MCF 10A (cell line): ENCODE results near the gene STARD13. TPM values are rescaled to one million over a fixed set of nuclear protein-coding genes. Genes with fewer than 3 reads are reported as not detected.

ENCODE experiments used
- BruUV-seq: library from RNA; stranded (reverse); fragments of 400-500 nt; replicated peaks from 2 replicates; lab custom pipeline; 2021; lab: Mats Ljungman, UMichigan
- CTCF ChIA-PET: fragments of 300-600 bp; sonication (Branson Sonifier 250); formaldehyde crosslinking; extraction: SDS; loops from one replicate; lab custom pipeline; 2021; ENCODE audit warnings: antibody characterized with exemption, inconsistent platforms; lab: Yijun Ruan, JAX
- POLR2A ChIA-PET: fragments of 300-600, 350-650 bp; sonication (Branson Sonifier 250); formaldehyde crosslinking; extraction: SDS; loops from one replicate; lab custom pipeline; 2020; ENCODE audit warnings: antibody characterized with exemption, inconsistent platforms; lab: Yijun Ruan, JAX
- DNase-seq: peaks from one replicate; pipeline ENCODE4 v3.0.0-alpha.2; 2018; ENCODE audit not compliant: unreplicated experiment
- H3K27ac Mint-ChIP-seq: one replicate; pipeline ENCODE4 v1.8.0; 2022; ENCODE audit warnings: mild to moderate bottlenecking, low read depth, mixed read lengths; ENCODE audit not compliant: unreplicated experiment
- H3K27me3 Mint-ChIP-seq: one replicate; pipeline ENCODE4 v1.8.0; 2022; ENCODE audit warnings: mixed read lengths; ENCODE audit not compliant: insufficient read depth, unreplicated experiment
- H3K36me3 Mint-ChIP-seq: one replicate; pipeline ENCODE4 v1.8.0; 2022; ENCODE audit warnings: mild to moderate bottlenecking, moderate library complexity, mixed read lengths; ENCODE audit not compliant: insufficient read depth, unreplicated experiment
- H3K4me1 Mint-ChIP-seq: one replicate; pipeline ENCODE4 v1.8.0; 2022; ENCODE audit warnings: mixed read lengths; ENCODE audit not compliant: insufficient read depth, unreplicated experiment
- H3K4me3 Mint-ChIP-seq: one replicate; pipeline ENCODE4 v1.8.0; 2022; ENCODE audit warnings: mild to moderate bottlenecking, moderate library complexity, mixed read lengths; ENCODE audit not compliant: unreplicated experiment
- H3K9me3 Mint-ChIP-seq: one replicate; pipeline ENCODE4 v1.8.0; 2022; ENCODE audit warnings: mixed read lengths; ENCODE audit not compliant: unreplicated experiment
- CTCF ChIP-seq: fragments of 200-600 bp; IDR thresholded peaks from one replicate; pipeline ENCODE4 v1.8.0; 2022; ENCODE audit warnings: antibody characterized with exemption, mild to moderate bottlenecking; ENCODE audit not compliant: unreplicated experiment
- intact Hi-C: fragments of 100-400 bp; cut with micrococcal nuclease; formaldehyde crosslinking; loops from 2 replicates; pipeline ENCODE4 v1.14.1; 2022
- total RNA-seq: library from RNA; stranded (reverse); gene quantifications from 2 replicates; pipeline ENCODE4 v1.2.3, GENCODE V29; 2022

Gene STARD13
- total RNA-seq, 1 experiment from 2014 or later, result 31.9 TPM

GRCh38 chr13:33249066-33249465 lies 36.5 kb downstream of the STARD13 start:
- no TSS peak for BruUV-seq
- no peaks in the 10 kb centered on the region for H3K27me3 Mint-ChIP-seq
- H3K4me3 Mint-ChIP-seq, result no peak overlapping the region
- intact Hi-C loops, result no loop called here
- H3K27ac Mint-ChIP-seq, result peak overlapping the region; percentile 50
- ChIA-PET POLR2A (interaction anchor here (0.7 to 1.7 kb wide), 6 partner anchors 8 to 102 kb away, joined by 3 to 7 read pairs (median 5); partner anchors contain the start of gene STARD13), CTCF (interaction anchor here (0.7 to 1.1 kb wide), 2 partner anchors 9 to 668 kb away, joined by 3 to 4 read pairs; no protein-coding TSS in a partner anchor)
- peak; percentile 55 for DNase-seq
- peaks cover 41% of the 10 kb centered on the region for H3K36me3 Mint-ChIP-seq
- no peak for TF ChIP-seq CTCF
- H3K4me1 Mint-ChIP-seq, result peaks cover 37% of the 10 kb centered on the region
- H3K9me3 Mint-ChIP-seq, result no peaks in the 10 kb centered on the region

GRCh38 chr13:33245505-33246158 lies 39.9 kb downstream of the STARD13 start:
- no peak for DNase-seq
- CTCF ChIA-PET, result interaction anchor here (0.6 kb wide), 1 partner anchor 514 kb away, joined by 4 read pairs; no protein-coding TSS in a partner anchor
- Mint-ChIP-seq H3K36me3 (peaks cover 42% of the 10 kb centered on the region), H3K27me3 (no peaks in the 10 kb centered on the region), H3K4me1 (peaks cover 31% of the 10 kb centered on the region), H3K4me3 (no peak overlapping the region), H3K27ac (no peak overlapping the region), H3K9me3 (no peaks in the 10 kb centered on the region)
- BruUV-seq, result no TSS peak
- intact Hi-C loops, result no loop called here
- POLR2A ChIA-PET, result interaction anchor here (0.8 to 1.7 kb wide), 4 partner anchors 9 to 40 kb away, joined by 3 to 5 read pairs (median 4); partner anchors contain the start of gene STARD13
- TF ChIP-seq CTCF, result no peak

- peaks cover 28% of the 10 kb centered on the region for H3K4me1 Mint-ChIP-seq
Measured at GRCh38 chr13:33244907-33245287, 40.7 kb downstream of the STARD13 start.

More at GRCh38 chr13:33244907-33245287, 40.7 kb downstream of the STARD13 start:
- no TSS peak for BruUV-seq
- intact Hi-C loops, result no loop called here
- Mint-ChIP-seq H3K27me3 (no peaks in the 10 kb centered on the region), H3K9me3 (no peaks in the 10 kb centered on the region), H3K4me3 (no peak overlapping the region), H3K36me3 (peaks cover 42% of the 10 kb centered on the region), H3K27ac (no peak overlapping the region)
- DNase-seq, result no peak
- CTCF ChIA-PET, result interaction anchor here (0.6 to 0.7 kb wide), 2 partner anchors 197 to 910 kb away, joined by 3 read pairs; no protein-coding TSS in a partner anchor
- TF ChIP-seq CTCF, result no peak
- POLR2A ChIA-PET, result interaction anchor here (0.7 to 1.7 kb wide), 5 partner anchors 10 to 40 kb away, joined by 3 to 5 read pairs (median 3); partner anchors contain the start of gene STARD13
